GM21786 (cell line): Measurements from ENCODE around the gene RELN.

Experiments used
- ATAC-seq: cut with Tn5 transposase; IDR thresholded peaks from one replicate; pipeline ENCODE4 v1.9.1; 2021; ENCODE audit not compliant: unreplicated experiment

The RELN gene

DNA sequence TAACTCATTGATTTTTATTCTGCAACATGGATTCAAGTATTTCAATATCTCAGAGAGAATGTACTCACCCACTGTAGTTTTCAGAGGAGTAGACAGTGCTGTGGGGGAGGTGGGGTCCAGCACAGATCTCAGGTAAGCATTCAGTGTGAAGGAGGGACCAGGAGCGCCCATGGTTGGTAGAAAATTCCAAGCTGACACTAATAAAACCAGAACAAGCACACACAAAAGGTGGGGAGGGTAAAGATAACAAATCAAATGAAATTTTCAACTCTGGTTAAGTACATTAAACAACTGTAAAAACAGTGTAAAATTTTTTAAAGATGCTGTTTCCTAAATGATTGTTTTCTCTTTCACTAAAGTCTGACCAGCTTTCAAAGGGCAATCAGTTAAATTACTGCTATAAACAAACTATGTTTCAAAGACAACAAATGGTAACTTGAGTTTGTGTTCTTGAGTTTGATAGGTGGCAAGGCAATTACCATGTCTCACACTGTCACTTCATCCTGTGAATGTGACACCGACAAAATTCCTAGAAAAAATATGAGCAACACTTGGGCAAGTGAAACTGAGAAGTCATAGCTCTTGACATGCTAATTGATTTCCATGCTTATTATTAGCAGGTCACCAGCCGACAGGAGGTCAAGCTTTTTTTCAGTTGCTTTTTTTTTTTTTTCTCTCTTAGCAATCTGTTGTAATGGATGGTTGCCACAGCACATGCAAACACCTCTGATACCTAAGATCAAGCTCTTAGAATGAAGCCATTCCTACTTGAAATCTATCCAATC, 337.7 kb downstream of the RELN start:
- ATAC-seq = no peak

DNA sequence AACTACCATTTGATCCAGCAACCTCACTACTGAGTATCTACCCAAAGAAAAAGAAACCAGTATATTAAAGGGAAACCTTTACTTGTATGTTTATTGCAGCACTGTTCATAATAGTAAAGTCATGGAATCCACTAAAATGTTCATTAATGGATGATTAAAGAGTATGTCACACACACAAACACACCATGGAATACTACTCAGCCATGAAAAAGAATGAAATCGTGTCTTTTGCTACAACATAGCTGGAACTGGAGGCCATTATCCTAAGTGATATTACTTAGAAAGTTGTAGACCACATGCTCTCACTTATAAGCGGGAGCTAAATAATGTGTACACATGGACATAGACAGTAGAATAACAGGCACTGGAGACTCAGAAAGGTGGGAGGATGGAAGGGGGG, 340.4 kb downstream of the RELN start:
- no peak for ATAC-seq

DNA sequence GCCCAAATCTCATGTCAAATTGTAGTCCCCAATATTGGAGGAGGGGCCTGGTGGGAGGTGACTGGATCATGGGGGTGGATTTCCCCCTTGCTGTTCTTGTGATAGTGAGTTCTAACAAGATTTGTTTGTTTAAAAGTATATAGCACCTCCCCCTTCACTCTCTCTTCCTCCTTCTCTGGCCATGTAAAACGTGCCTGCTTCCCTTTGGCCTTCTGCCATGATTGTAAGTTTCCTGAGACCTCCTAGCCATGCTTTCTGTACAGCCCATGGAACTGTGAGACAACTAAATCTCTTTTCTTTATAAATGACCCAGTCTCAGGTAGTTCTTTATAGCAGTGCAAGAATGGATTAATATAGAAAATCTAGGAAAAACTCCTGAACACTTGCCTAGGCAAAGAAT, 341.3 kb downstream of the RELN start:
- ATAC-seq = no peak

GRCh38 chr7:103644319-103644718, 345.1 kb downstream of the RELN start:
- no peak for ATAC-seq

DNA sequence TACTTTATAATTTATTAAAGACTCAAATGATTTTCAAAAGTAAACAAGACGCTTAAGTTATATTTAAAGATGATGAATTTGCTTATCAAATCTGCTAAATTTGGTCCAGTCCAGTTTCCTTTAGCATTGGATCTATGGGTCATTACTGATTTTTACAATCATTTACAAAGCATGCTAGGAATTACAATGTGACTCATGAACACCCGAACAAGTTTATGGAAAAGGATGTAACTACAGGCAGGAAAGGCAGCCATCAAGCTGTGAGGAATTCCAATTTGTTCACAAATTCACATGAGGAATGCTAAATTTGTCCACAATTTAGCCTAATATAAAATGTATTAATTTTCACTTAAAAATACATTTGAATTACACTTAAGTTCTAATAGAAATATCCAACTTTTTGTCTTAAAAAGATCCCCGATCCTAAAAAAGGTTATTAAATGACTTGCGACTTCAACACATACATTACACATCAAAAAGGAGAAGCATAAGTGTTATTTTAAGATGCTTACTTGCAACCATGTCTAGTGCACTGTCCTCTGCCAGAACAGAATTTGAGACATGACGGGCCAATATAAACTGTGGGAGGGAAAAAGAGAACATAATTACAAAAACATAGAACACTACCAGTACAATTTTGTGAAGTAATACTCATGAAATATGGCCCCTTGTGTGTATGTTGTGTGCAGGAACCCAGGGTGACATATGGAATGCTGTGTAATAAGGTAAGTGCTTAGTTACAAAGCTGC, 349.3 kb downstream of the RELN start:
- ATAC-seq = no peak

- no peak for ATAC-seq
These were observed 351.7 kb downstream of the RELN start for GRCh38 chr7:103637726-103638125.

- no peak for ATAC-seq
These were observed 352.4 kb downstream of the RELN start for GRCh38 chr7:103637094-103637493.

- ATAC-seq = no peak
These were observed 353.3 kb downstream of the RELN start for GRCh38 chr7:103636153-103636552.

DNA sequence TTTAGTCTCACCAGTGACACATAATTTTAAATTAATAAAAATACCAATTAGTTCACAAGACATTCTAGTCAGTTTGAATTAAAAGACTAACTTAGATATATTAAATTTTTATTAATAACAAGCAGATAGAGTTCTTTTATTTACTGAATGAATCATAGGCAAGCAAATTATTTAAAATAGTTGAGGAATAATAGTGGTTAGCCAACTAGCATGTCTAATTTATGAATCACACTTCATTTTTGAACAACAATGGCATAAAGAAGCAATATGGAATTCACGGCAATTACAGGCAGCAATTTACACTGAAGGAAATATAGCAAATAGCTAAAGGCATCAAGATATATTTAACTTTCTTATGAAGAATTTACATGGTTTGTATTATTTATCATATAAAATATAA, 356.5 kb downstream of the RELN start:
- no peak for ATAC-seq

DNA sequence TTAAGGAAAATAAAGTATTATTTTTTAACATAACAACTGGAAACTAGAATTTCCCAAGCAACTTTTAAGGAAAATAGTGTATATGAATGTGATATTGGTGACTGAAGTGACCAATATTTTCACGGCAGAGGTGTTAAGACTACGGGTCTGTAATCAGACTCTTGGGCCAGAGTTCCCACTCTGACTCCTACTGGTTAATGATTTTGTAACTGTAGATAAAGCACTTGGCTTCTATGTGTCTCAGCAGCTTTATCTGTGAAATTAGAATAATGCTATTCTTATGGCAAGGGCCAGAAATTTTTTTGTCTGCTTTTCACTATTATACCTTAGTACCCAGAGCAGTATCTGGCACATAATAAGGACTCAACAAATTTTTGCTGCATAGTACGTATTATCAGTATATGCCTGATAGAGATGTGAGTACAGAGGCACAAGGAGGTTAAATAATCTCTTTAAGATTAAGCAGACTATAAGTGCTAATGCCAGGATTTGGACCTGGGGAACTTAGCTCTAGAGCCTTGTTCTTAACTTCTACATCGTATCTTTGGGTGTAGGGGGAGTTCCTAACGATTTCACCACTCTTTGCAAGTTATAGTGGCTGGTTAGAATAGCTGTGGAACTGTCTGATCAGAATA, 357.3 kb downstream of the RELN start:
- no peak for ATAC-seq

GRCh38 chr7:103630318-103630717, 359.1 kb downstream of the RELN start:
- ATAC-seq = no peak

- no peak for ATAC-seq
These were observed 360.7 kb downstream of the RELN start for GRCh38 chr7:103628742-103629141.

DNA sequence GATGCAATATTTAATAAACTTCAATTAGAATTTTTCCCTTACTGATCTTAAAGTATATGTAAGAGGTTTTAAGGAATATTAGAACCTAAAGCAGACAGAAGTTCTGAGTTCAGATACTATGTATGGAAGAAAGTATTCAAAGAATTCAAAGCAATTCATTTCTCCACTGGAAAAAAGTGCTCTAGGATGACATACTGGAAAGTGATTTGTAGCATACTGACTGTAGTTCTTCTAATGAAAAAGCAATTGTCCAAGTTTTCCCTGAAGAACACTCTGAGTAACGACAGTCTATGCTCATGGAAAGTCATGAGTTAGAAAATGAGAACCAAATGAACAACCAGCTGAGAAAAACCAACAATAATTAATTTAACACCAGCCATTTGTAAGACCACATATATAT, 362.7 kb downstream of the RELN start:
- ATAC-seq = no peak

- no peak for ATAC-seq
These were observed 367.2 kb downstream of the RELN start for GRCh38 chr7:103622274-103622673.

- ATAC-seq = no peak
These were observed 375.5 kb downstream of the RELN start for GRCh38 chr7:103613655-103614642.

DNA sequence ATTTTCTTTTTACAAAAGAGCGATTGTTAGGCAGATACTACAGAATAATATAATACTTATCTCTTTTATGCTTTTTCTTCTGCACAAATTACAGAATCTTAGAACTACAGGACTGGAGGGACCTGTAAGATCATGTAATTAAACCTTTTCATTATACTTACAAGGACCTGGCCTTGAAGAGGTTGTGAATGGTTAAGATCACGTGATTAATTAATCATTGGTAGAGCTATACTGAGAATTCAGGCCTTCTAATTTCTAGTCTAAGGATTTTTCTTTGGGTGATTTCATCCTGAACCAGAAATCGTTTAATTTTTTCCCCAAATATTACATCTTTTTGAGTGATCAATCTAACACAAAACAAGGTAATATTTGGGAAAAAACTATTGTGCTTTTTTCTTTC, 379.7 kb downstream of the RELN start:
- ATAC-seq = no peak

GRCh38 chr7:103605640-103606039, 383.8 kb downstream of the RELN start:
- ATAC-seq = no peak

- ATAC-seq = no peak
These were observed 391.0 kb downstream of the RELN start for GRCh38 chr7:103598326-103598905.

GRCh38 chr7:103597606-103598005, 391.9 kb downstream of the RELN start:
- no peak for ATAC-seq

GRCh38 chr7:103594186-103594585, 395.3 kb downstream of the RELN start:
- no peak for ATAC-seq
